Ramos (cell line): ENCODE measurements around the gene FHOD3.
"Not testable (repeated sequence)": the region's sequence is repeated elsewhere in the genome, so short reads cannot be mapped to it uniquely, and the experiment has no call there.

Experiments used
- in situ Hi-C: fragments of 300-500 bp; cut with MboI; formaldehyde crosslinking; loops from one replicate; pipeline ENCODE4 v1.14.3; 2022; ENCODE audit warnings: low sequenced_read_pairs; ENCODE audit not compliant: unreplicated experiment

Gene FHOD3

GRCh38 chr18:36782710-36783109 lies 485.2 kb downstream of the FHOD3 start:
- in situ Hi-C loops = no loop called here

DNA sequence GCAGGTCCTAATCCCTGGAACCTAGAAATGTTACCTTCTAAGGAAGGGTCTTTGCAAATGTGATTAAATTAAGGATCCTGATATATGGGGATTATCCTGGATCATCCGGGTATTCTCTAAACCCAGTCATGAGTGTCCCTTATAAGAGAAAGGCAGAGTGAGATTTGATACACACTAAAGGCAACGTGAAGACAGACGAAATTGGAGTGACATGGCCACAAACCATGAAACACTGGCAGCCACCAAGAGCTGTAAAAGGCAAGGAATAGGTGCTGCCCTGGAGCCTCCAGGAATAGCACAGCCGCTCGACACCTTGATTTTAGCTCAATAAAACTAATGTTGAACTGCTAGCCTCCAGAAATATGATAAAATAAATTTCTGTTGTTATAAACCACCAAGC lies 486.3 kb downstream of the FHOD3 start:
- in situ Hi-C loops = no loop called here

- in situ Hi-C loops = no loop called here
Observed at GRCh38 chr18:36786686-36787085, 489.2 kb downstream of the FHOD3 start.

GRCh38 chr18:36792634-36793283 lies 495.2 kb downstream of the FHOD3 start:
- in situ Hi-C loops = no loop called here

GRCh38 chr18:36798738-36799473 lies 501.4 kb downstream of the FHOD3 start:
- in situ Hi-C loops = no loop called here

- in situ Hi-C loops = no loop called here
Observed at GRCh38 chr18:36805105-36805504, 507.6 kb downstream of the FHOD3 start.

DNA sequence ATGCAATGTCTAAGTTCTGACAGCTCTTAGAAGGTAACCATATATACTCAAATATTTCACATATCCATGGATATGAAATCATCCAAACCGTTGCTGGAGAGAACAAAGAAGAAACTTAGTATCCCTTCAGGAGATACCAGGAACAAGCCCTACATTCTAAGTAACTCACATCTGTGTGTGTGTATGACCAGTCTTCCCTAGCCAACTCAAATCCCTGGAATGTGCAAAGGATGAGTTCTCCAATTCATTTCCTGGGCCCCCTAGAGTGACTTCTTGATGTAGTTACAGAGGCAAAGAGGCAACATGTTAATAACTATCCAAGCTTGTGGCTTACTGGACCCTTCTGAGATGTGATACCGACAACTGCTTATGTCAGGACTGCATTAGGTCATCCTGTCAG lies 511.2 kb downstream of the FHOD3 start:
- in situ Hi-C loops = no loop called here

DNA sequence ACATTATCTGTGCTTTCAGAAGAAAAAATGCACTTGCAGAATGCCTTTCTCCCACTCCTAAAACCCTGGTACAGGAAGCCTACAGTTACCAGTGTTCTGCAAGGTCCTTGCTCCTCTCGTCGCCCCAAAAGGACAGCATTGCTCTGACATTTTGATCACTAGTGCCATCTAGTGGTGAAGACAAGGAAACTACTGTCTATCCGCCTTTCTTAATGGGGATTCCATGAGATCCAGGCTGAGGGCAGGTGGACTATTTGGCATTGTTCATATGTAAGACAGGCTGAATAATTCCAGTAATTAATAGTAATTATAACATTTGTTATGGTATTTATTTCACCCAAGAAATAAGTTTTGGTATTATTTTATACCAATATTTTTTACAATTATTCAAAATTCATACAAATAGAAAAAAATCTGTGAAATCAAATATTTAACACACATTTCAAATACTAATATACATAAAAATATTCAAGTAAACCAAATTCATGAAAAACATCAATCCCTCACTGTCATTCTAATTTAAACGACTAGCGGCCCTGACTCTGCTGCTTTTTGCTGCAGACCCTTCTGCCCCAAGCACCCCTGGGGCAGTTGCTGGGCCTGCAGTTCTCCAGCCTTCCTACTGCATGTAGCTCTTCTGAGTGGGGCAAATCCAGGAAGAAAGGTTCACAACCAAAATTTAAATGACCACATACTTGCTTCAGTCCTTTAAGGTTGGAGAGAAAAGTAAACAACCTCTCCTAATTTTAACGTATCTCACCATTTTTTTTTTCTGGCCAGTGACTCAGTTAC lies 512.3 kb downstream of the FHOD3 start:
- in situ Hi-C loops = no loop called here

DNA sequence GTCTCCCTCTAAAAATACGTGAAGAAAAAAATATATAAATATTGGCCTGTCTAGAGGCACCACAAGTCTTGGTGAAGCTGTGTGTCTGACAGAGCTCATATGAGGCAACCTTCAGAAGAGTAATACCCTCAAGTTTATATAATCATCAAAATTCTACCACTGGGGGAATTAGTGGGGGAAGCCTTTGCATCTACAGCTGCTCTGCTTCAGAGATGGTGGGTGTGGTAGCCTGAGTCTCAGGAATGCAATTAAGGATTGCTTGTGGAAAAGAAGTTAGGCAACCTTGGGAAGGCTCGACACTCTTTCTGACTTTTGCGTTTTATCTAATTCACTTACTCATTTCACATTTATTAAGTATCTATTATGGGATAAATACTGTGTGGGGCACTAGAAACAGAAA lies 513.9 kb downstream of the FHOD3 start:
- in situ Hi-C loops = no loop called here

DNA sequence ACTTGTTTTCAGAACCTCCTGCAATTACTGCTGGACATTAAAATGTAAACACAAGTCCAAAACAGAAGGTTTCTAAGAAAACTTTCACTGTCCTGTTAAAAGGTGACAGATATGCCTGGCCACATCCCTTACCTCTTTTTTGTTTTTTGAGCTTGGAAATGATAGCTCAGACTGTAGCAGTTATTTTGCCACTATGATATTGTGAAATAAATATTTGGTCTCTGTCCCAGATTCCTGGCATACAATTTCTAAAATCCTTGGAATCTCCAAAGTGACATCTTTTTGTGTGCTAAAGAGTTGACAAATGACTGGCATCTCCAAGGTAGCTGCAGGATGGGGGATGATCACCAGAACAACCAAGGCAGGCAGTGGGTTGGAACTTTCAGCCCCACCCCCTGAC lies 514.4 kb downstream of the FHOD3 start:
- in situ Hi-C loops = no loop called here

- in situ Hi-C loops = no loop called here
Observed at GRCh38 chr18:36812678-36813077, 515.2 kb downstream of the FHOD3 start.

GRCh38 chr18:36813101-36813775 lies 515.7 kb downstream of the FHOD3 start:
- in situ Hi-C loops = no loop called here

- in situ Hi-C loops = no loop called here
Observed at GRCh38 chr18:36813824-36814223, 516.3 kb downstream of the FHOD3 start.

GRCh38 chr18:36814994-36815393 lies 517.5 kb downstream of the FHOD3 start:
- in situ Hi-C loops = no loop called here

GRCh38 chr18:36816096-36816495 lies 518.6 kb downstream of the FHOD3 start:
- in situ Hi-C loops = not testable (repeated sequence)

DNA sequence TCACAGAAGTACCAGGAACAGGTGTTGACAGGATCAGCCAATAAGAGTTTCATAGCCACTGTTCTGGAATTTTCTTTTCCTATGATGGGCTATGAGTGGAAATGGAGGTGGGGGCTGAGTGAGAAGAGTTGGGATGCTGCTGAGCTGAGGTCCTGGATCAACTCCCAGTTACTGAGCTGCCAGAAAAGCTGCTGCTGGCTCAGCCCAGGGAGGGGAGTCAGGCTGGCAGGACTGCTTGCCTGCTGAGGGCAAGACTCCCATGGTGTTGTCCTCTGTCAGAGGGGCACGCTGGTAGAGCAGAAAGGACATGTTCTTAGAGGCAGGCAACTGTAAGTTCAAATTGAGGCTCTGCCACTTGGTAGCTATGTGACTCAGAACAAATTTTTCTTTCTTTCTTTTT lies 519.5 kb downstream of the FHOD3 start:
- in situ Hi-C loops = no loop called here

DNA sequence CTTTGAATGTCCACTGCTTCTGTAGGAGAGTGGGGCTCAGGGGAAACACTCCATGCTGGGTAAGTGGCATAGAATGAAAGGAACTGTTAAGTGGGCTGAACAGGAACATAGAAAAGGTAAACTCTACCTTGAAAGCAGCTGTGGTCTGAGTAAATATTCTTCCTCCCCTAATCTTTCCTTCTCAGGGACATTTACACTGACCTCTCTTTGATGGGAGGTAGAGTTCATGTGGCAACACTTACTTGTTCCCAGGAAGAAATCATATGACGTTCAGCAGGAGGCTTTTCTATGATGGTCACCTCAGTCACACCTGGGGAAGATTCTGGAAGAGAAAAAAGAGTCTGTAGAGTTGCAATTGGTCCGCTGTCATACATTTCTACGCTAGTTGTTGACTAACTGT lies 521.1 kb downstream of the FHOD3 start:
- in situ Hi-C loops = no loop called here

GRCh38 chr18:36819621-36820020 lies 522.1 kb downstream of the FHOD3 start:
- in situ Hi-C loops = no loop called here

DNA sequence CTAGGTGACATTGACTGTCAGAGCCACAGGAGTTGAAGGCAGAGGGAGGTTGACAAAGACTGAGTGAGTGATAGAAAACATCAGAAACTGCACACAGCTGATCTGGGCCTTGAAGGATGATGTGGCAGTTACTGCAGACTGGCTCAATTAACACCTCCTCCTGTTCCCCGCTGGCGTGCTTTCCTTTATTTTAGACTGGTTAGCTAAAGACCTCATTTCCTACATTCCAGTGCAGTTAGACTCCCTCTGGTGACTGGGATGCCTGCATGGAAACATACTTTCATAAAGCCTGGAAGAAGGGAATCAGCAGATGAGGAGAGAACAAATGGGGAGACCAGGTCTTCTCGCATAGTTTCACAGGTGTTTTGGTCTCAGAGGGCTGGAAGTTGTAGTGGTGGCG lies 524.2 kb downstream of the FHOD3 start:
- in situ Hi-C loops = no loop called here

GRCh38 chr18:36825526-36825925 lies 528.0 kb downstream of the FHOD3 start:
- in situ Hi-C loops = no loop called here

GRCh38 chr18:36826556-36826955 lies 529.0 kb downstream of the FHOD3 start:
- in situ Hi-C loops = no loop called here
